ENCODE data around the gene CNGB1.

DNA sequence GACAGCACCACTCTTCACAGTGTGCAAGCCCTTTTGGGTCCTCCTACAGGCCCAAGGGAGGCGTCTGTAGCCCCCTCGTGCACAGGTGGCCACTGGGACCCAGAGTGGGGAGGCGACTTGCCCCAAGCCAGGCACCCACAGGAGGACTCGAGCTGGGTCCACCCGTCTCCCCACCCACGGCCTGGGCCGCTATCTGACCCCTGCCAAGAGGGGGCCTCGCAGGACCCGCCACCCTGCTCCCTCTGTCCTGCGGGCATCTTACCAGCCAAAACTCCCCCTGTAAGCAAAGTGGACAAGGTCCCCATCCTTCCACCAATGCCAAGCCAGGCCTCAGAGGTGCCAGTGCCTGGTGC lies 31.1 kb downstream of the CNGB1 start:
- no peak for TF ChIP-seq CTCF (IDR thresholded peaks at IDR 0.05)
- TF ChIP-seq TAF1 (IDR thresholded peaks at IDR 0.05; ENCODE audit: borderline replicate concordance, low read depth, low read length) = no peak
- no peak for TF ChIP-seq EZH2phosphoT487 (IDR thresholded peaks at IDR 0.05; ENCODE audit: borderline replicate concordance, low read depth)
- TF ChIP-seq FOXM1 (IDR thresholded peaks at IDR 0.05; ENCODE audit: low read depth) = no peak
- no peak for TF ChIP-seq EP300 (IDR thresholded peaks at IDR 0.05; ENCODE audit: borderline replicate concordance in 1 of 2, low read depth in 1 of 2, low read length in 1 of 2)
- TF ChIP-seq RCOR1 (IDR thresholded peaks at IDR 0.05; ENCODE audit: low read length) = no peak
- TF ChIP-seq, protein P1, sequence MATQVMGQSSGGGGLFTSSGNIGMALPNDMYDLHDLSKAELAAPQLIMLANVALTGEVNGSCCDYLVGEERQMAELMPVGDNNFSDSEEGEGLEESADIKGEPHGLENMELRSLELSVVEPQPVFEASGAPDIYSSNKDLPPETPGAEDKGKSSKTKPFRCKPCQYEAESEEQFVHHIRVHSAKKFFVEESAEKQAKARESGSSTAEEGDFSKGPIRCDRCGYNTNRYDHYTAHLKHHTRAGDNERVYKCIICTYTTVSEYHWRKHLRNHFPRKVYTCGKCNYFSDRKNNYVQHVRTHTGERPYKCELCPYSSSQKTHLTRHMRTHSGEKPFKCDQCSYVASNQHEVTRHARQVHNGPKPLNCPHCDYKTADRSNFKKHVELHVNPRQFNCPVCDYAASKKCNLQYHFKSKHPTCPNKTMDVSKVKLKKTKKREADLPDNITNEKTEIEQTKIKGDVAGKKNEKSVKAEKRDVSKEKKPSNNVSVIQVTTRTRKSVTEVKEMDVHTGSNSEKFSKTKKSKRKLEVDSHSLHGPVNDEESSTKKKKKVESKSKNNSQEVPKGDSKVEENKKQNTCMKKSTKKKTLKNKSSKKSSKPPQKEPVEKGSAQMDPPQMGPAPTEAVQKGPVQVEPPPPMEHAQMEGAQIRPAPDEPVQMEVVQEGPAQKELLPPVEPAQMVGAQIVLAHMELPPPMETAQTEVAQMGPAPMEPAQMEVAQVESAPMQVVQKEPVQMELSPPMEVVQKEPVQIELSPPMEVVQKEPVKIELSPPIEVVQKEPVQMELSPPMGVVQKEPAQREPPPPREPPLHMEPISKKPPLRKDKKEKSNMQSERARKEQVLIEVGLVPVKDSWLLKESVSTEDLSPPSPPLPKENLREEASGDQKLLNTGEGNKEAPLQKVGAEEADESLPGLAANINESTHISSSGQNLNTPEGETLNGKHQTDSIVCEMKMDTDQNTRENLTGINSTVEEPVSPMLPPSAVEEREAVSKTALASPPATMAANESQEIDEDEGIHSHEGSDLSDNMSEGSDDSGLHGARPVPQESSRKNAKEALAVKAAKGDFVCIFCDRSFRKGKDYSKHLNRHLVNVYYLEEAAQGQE (IDR thresholded peaks at IDR 0.05; ENCODE audit: low read depth, low read length) = no peak
- TF ChIP-seq JUND (IDR thresholded peaks at IDR 0.05) = no peak
- TF ChIP-seq RAD21 (IDR thresholded peaks at IDR 0.05; ENCODE audit: low read length) = no peak
- TF ChIP-seq, protein P2, sequence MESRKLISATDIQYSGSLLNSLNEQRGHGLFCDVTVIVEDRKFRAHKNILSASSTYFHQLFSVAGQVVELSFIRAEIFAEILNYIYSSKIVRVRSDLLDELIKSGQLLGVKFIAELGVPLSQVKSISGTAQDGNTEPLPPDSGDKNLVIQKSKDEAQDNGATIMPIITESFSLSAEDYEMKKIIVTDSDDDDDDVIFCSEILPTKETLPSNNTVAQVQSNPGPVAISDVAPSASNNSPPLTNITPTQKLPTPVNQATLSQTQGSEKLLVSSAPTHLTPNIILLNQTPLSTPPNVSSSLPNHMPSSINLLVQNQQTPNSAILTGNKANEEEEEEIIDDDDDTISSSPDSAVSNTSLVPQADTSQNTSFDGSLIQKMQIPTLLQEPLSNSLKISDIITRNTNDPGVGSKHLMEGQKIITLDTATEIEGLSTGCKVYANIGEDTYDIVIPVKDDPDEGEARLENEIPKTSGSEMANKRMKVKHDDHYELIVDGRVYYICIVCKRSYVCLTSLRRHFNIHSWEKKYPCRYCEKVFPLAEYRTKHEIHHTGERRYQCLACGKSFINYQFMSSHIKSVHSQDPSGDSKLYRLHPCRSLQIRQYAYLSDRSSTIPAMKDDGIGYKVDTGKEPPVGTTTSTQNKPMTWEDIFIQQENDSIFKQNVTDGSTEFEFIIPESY (IDR thresholded peaks at IDR 0.05; ENCODE audit: borderline replicate concordance, low read depth) = no peak
- no peak for TF ChIP-seq RXRA (IDR thresholded peaks at IDR 0.05; ENCODE audit: borderline replicate concordance, low read depth)
- no peak for TF ChIP-seq SMC3 (IDR thresholded peaks at IDR 0.05; ENCODE audit: low read depth, low read length)
- no peak for TF ChIP-seq GABPA (IDR thresholded peaks at IDR 0.05; ENCODE audit: low read depth)

Measured in SK-N-SH (cell line).